ENCODE results near the gene OR6C3.
"Not testable (repeated sequence)": the region's sequence is repeated elsewhere in the genome, so short reads cannot be mapped to it uniquely, and the experiment has no call there.

Gene OR6C3

GRCh38 chr12:55330446-55330845, at the start of gene OR6C3:
Gene OR6C3, plus strand, starts transcription at chr12:55330746. Its CDS starts 955 bp downstream, at chr12:55331701.
- DNase-seq = no peak

- DNase-seq = no peak
Observed at GRCh38 chr12:55280991-55281390, 49.6 kb upstream of the OR6C3 start.

- no peak for DNase-seq
Observed at GRCh38 chr12:55289999-55290398, 40.5 kb upstream of the OR6C3 start.

GRCh38 chr12:55296469-55296868, 34.1 kb upstream of the OR6C3 start, which contains the start of gene OR6C6:
Gene OR6C6, minus strand, starts transcription at chr12:55296569. Its CDS starts 1,337 bp downstream, at chr12:55295232.
- no peak for DNase-seq

GRCh38 chr12:55314043-55314442, 16.5 kb upstream of the OR6C3 start, which contains the start of gene OR6C1:
Gene OR6C1, plus strand, starts transcription at chr12:55314343. Its CDS starts 6,257 bp downstream, at chr12:55320600.
- no peak for DNase-seq

- DNase-seq = no peak
Observed at GRCh38 chr12:55320201-55320600, 10.3 kb upstream of the OR6C3 start.

GRCh38 chr12:55325801-55326200, 4.7 kb upstream of the OR6C3 start:
- not testable (repeated sequence) for DNase-seq

GRCh38 chr12:55336002-55336401, 5.5 kb downstream of the OR6C3 start:
- DNase-seq = no peak

- DNase-seq = not testable (repeated sequence)
Observed at GRCh38 chr12:55355338-55355737, 24.8 kb downstream of the OR6C3 start.

- DNase-seq = no peak
Observed at GRCh38 chr12:55362675-55363074, 32.1 kb downstream of the OR6C3 start, which contains the start of gene OR6C75. Gene OR6C75, plus strand, starts transcription at chr12:55362975. Its CDS starts 2,136 bp downstream, at chr12:55365111.

- DNase-seq = no peak
Observed at GRCh38 chr12:55365086-55365485, 34.5 kb downstream of the OR6C3 start.

GRCh38 chr12:55372521-55372920, 42.0 kb downstream of the OR6C3 start:
- DNase-seq = no peak

Measured in CD4-positive, alpha-beta T cell treated with Interleukin-21 for 1 hour (primary cell).